RPMI8226 (cell line): Measurements from ENCODE around the gene ALG5.
A peak's percentile ranks its signal among the peaks of the same experiment; 100 is the strongest.

Experiments used
- DNase-seq: peaks from one replicate; pipeline ENCODE4 v3.0.0-alpha.2; 2015

ALG5 gene

GRCh38 chr13:36999054-36999714 lies at the start of gene ALG5:
TSS of gene ALG5 (minus strand) at chr13:36999340. CDS start at chr13:36999300, 40 bp downstream.
- DNase-seq = peak; percentile 90

- no peak for DNase-seq
These were observed 48.7 kb upstream of the ALG5 start for GRCh38 chr13:37047846-37048245.

GRCh38 chr13:37047032-37047431 lies 47.9 kb upstream of the ALG5 start:
- no peak for DNase-seq

GRCh38 chr13:37046062-37046461 lies 46.9 kb upstream of the ALG5 start:
- no peak for DNase-seq

- DNase-seq = no peak
These were observed 41.6 kb upstream of the ALG5 start for GRCh38 chr13:37040789-37041188.

GRCh38 chr13:37039896-37040295 lies 40.8 kb upstream of the ALG5 start:
- DNase-seq = no peak

- no peak for DNase-seq
These were observed 38.1 kb upstream of the ALG5 start for GRCh38 chr13:37037241-37037640.

GRCh38 chr13:37029617-37030016 lies 30.5 kb upstream of the ALG5 start:
- DNase-seq = no peak

GRCh38 chr13:37027639-37028038 lies 28.5 kb upstream of the ALG5 start:
- DNase-seq = no peak

- no peak for DNase-seq
These were observed 27.6 kb upstream of the ALG5 start for GRCh38 chr13:37026771-37027170.

- DNase-seq = no peak
These were observed 24.7 kb upstream of the ALG5 start for GRCh38 chr13:37023871-37024270.

GRCh38 chr13:37014609-37015008 lies 15.5 kb upstream of the ALG5 start:
- DNase-seq = no peak

GRCh38 chr13:37011788-37012187 lies 12.6 kb upstream of the ALG5 start:
- no peak for DNase-seq

- DNase-seq = no peak
These were observed 11.9 kb upstream of the ALG5 start for GRCh38 chr13:37011002-37011401.

- no peak for DNase-seq
These were observed 11.3 kb upstream of the ALG5 start for GRCh38 chr13:37010424-37010823.

- DNase-seq = no peak
These were observed 10.6 kb upstream of the ALG5 start for GRCh38 chr13:37009692-37010091.

GRCh38 chr13:37001921-37002250 lies 2.7 kb upstream of the ALG5 start:
- DNase-seq = no peak

- peak; percentile 6 for DNase-seq
These were observed 507 bp downstream of the ALG5 start for GRCh38 chr13:36998624-36999041.

GRCh38 chr13:36997716-36998427 lies 1.3 kb downstream of the ALG5 start:
- no peak for DNase-seq

- DNase-seq = no peak
These were observed 6.8 kb downstream of the ALG5 start for GRCh38 chr13:36992362-36992761.

GRCh38 chr13:36986462-36987240 lies 12.5 kb downstream of the ALG5 start:
- DNase-seq = no peak

- DNase-seq = no peak
These were observed 17.9 kb downstream of the ALG5 start for GRCh38 chr13:36981156-36981743.

GRCh38 chr13:36979361-36980050 lies 19.6 kb downstream of the ALG5 start:
- no peak for DNase-seq
